Measurements from ENCODE around the gene RPS16. TPM values are rescaled to one million over a fixed set of nuclear protein-coding genes. Genes with fewer than 3 reads are reported as not detected.

RPS16 gene
- polyA plus RNA-seq, 3 donors, result 689 to 2,619 (median 1,038) TPM

- H3K9me3 Mint-ChIP-seq, result peaks cover 0 to 3% (median 0%) of the 10 kb centered on the region in 7 donors
- Histone ChIP-seq H2AFZ (ENCODE audit: insufficient read depth, low read depth, low read length, poor library complexity, severe bottlenecking) (no peak overlapping the region), H3K9ac (ENCODE audit: insufficient read depth, low read length, poor library complexity, severe bottlenecking) (no peak overlapping the region), H3K27ac (ENCODE audit: low read depth in 1 of 2, low read length in 2 of 2) (peak overlapping the region; percentile 3 to 100), H3K9me3 (replicated peaks in 1 of 2; ENCODE audit: control insufficient read depth in 1 of 2, insufficient read depth in 1 of 2, low read length in 2 of 2) (no peaks in the 10 kb centered on the region), H3K79me2 (ENCODE audit: insufficient read depth, low read length) (peaks cover 94% of the 10 kb centered on the region), H3K4me2 (replicated peaks; ENCODE audit: extremely low read depth, low read length, poor library complexity, severe bottlenecking) (no peak overlapping the region), H3K4me3 (replicated peaks in 1 of 3; ENCODE audit: low read depth in 2 of 3, low read length in 3 of 3) (no peak overlapping the region), H4K20me1 (ENCODE audit: insufficient read depth, low read length) (peaks cover 67% of the 10 kb centered on the region), H3K4me1 (ENCODE audit: control insufficient read depth in 1 of 2, insufficient read depth in 2 of 2, low read length in 2 of 2) (peaks cover 34 to 38% of the 10 kb centered on the region in 2 donors), H3K27me3 (ENCODE audit: control insufficient read depth in 2 of 2, insufficient read depth in 2 of 2, low read length in 2 of 2) (no peaks in the 10 kb centered on the region), H3K36me3 (replicated peaks in 1 of 2; ENCODE audit: control insufficient read depth in 1 of 2, insufficient read depth in 2 of 2, low read length in 2 of 2) (peaks cover 26 to 54% of the 10 kb centered on the region in 2 donors)
- peaks cover 51% of the 10 kb centered on the region for H3K4me1 Mint-ChIP-seq
- no peaks in the 10 kb centered on the region for H3K27me3 Mint-ChIP-seq (ENCODE audit: low read depth in 3 of 3)
- H3K27ac Mint-ChIP-seq, result peak overlapping the region; percentile 57 to 90 (median 67)
- intact Hi-C loops (cut with micrococcal nuclease), result loop anchor here (5.0 to 10.0 kb wide), 2 partner anchors 86 to 88 kb away; partner anchors contain the start of gene EID2B (in 1 of the 2)
- WGBS (ENCODE audit: insufficient coverage), result 58% methylated on average over 3 of the region's 8 CpGs
- DNase-seq, result no peak
- no peak for TF ChIP-seq CTCF (IDR thresholded peaks at IDR 0.05)
- H3K4me3 Mint-ChIP-seq, result no peak overlapping the region
- peaks cover 42 to 57% of the 10 kb centered on the region in 2 donors for H3K36me3 Mint-ChIP-seq
Observed at GRCh38 chr19:39449116-39449797, 13.5 kb upstream of the RPS16 start.

- Histone ChIP-seq H3K4me3 (replicated peaks in 1 of 3; ENCODE audit: low read depth in 2 of 3, low read length in 3 of 3) (no peak overlapping the region), H2AFZ (ENCODE audit: insufficient read depth, low read depth, low read length, poor library complexity, severe bottlenecking) (no peak overlapping the region), H3K79me2 (ENCODE audit: insufficient read depth, low read length) (peaks cover 85% of the 10 kb centered on the region), H3K27ac (ENCODE audit: low read depth in 1 of 2, low read length in 2 of 2) (peak overlapping the region; percentile 15 to 100), H3K36me3 (replicated peaks in 1 of 2; ENCODE audit: control insufficient read depth in 1 of 2, insufficient read depth in 2 of 2, low read length in 2 of 2) (peaks cover 19 to 44% of the 10 kb centered on the region in 2 donors), H4K20me1 (ENCODE audit: insufficient read depth, low read length) (peaks cover 58% of the 10 kb centered on the region), H3K9ac (ENCODE audit: insufficient read depth, low read length, poor library complexity, severe bottlenecking) (no peak overlapping the region), H3K27me3 (ENCODE audit: control insufficient read depth in 2 of 2, insufficient read depth in 2 of 2, low read length in 2 of 2) (no peaks in the 10 kb centered on the region), H3K9me3 (replicated peaks in 1 of 2; ENCODE audit: control insufficient read depth in 1 of 2, insufficient read depth in 1 of 2, low read length in 2 of 2) (no peaks in the 10 kb centered on the region), H3K4me1 (ENCODE audit: control insufficient read depth in 1 of 2, insufficient read depth in 2 of 2, low read length in 2 of 2) (peaks cover 36 to 40% of the 10 kb centered on the region in 2 donors), H3K4me2 (replicated peaks; ENCODE audit: extremely low read depth, low read length, poor library complexity, severe bottlenecking) (no peak overlapping the region)
- Mint-ChIP-seq H3K36me3 (peaks cover 34 to 49% of the 10 kb centered on the region in 2 donors), H3K9me3 (peaks cover 0 to 3% (median 0%) of the 10 kb centered on the region in 7 donors), H3K4me3 (no peak overlapping the region), H3K27me3 (ENCODE audit: low read depth in 3 of 3) (no peaks in the 10 kb centered on the region), H3K27ac (peak overlapping the region in 6 of 7 donors; percentile 53 to 90 (median 72)), H3K4me1 (peaks cover 51% of the 10 kb centered on the region)
- no peak for TF ChIP-seq CTCF (IDR thresholded peaks at IDR 0.05)
- DNase-seq, result peak in 2 of 3 donors; percentile 37 to 65
- 0% methylated on average over 3 of the region's 3 CpGs for WGBS (ENCODE audit: insufficient coverage)
- intact Hi-C loops (cut with micrococcal nuclease), result loop anchor here (5.0 to 10.0 kb wide), 2 partner anchors 87 to 89 kb away; partner anchors contain the start of gene EID2B (in 1 of the 2)
Observed at GRCh38 chr19:39448271-39448670, 12.5 kb upstream of the RPS16 start.
